ENCODE data around the gene KCNB1.

Gene KCNB1

DNA sequence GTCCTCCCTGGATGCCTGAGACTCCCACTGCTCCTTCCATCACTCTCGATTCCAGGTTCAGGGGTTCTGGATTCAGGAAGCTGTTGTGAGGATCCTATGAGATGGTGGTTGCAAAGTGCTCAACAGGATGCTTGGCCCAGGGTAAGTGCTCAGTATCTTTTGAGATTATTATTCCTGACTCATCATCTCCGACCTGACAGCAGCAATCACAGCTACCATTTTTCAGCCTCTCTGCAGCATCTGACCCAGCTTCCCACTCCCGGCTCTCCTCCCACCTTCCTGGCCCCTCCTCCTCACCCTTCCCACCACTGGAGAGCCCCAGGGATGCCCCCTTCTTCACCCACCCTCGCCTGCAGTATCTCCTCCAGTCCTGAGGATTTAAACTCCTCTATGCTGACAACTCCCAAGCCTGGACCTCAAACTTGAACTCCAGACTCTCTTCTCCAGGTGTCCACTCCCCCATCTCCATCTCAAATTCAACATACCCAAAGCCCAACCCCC, 36.8 kb upstream of the KCNB1 start:
- TF ChIP-seq, protein P1, sequence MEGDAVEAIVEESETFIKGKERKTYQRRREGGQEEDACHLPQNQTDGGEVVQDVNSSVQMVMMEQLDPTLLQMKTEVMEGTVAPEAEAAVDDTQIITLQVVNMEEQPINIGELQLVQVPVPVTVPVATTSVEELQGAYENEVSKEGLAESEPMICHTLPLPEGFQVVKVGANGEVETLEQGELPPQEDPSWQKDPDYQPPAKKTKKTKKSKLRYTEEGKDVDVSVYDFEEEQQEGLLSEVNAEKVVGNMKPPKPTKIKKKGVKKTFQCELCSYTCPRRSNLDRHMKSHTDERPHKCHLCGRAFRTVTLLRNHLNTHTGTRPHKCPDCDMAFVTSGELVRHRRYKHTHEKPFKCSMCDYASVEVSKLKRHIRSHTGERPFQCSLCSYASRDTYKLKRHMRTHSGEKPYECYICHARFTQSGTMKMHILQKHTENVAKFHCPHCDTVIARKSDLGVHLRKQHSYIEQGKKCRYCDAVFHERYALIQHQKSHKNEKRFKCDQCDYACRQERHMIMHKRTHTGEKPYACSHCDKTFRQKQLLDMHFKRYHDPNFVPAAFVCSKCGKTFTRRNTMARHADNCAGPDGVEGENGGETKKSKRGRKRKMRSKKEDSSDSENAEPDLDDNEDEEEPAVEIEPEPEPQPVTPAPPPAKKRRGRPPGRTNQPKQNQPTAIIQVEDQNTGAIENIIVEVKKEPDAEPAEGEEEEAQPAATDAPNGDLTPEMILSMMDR (IDR thresholded peaks at IDR 0.05; ENCODE audit: low read depth, low read length) = no peak
- no peak overlapping the region for H3K4me3 ChIP-seq (ENCODE audit: low read depth, low read length)

DNA sequence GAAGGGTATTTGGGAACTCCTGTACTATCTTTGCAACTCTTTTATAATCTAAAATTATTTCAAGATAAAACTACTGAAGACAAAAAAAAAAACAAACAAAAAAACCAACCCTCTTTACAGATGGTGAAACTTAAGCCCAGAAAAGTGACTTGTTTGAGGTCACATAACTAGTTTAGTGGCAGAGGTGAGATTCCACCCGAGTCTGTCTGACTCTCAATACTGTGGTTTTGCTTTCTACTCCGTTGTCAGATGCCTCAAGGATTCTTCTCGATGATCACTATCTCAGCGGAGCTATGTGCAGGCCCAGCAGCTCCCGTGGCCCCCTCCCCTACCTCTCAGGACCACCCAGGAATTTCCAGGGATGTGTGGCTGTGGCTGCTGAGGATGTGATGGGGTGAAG, 36.1 kb upstream of the KCNB1 start:
- H3K4me3 ChIP-seq (ENCODE audit: low read depth, low read length) = no peak overlapping the region
- TF ChIP-seq, protein P1 (IDR thresholded peaks at IDR 0.05; ENCODE audit: low read depth, low read length) = no peak

DNA sequence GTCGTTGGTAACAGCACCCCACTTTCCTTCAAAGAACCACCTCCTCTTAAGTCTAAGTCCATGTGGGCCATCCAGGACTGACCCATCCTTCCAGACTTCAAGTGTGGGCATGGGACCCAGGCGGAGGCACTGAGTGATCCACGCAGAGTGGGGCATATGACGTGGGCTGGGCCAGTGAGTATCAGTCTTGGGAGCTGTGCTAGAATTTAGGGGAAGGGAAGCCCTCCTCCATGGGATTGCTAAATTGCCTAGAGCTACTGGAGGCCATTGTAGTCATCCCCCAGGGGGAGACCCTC, 35.3 kb upstream of the KCNB1 start:
- no peak overlapping the region for H3K4me3 ChIP-seq (ENCODE audit: low read depth, low read length)
- TF ChIP-seq, protein P1 (IDR thresholded peaks at IDR 0.05; ENCODE audit: low read depth, low read length) = no peak

DNA sequence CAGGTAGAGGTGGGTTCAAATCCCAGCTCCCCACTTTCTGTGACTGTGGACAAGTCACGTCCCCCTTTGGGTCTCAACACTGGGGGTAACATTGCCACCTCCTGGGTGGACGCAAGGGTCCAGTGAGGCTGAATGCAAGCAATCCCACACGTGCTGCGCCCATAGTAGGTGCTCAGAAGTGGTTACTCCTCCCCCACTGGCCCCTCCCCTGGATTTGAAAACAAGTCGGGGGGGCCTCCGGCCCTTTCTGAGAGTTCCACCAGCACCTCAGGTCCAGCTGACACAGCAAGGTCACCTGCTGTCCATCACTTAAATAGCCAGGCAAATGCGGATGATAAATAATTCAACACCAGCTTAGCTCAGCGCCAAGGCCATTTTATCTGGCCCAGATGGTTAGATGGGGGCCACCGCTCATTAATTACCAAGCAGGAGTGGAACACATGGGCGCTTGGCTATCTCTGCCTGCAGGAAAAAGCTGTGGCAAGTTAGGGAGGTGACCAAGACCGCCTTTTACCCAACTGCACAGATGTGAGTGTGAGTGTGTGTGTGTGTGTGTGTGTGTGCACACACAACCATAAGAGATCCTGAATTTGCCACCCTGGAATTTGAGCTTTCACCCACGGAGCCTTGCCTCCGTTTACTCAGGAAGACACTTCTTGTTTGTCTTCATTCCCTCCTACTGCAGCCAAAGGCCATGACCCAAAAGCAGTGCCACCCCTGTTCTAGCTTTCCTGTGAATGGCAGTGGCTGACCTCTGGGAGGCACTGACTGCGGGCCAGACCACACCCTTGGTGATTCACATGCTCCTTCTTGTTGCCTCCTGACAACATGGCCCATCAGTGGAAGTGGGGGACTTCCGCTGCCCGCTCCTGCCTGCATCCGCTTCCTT, 34.7 kb upstream of the KCNB1 start:
- H3K4me3 ChIP-seq (ENCODE audit: low read depth, low read length) = no peak overlapping the region
- TF ChIP-seq, protein P1 (IDR thresholded peaks at IDR 0.05; ENCODE audit: low read depth, low read length) = no peak

DNA sequence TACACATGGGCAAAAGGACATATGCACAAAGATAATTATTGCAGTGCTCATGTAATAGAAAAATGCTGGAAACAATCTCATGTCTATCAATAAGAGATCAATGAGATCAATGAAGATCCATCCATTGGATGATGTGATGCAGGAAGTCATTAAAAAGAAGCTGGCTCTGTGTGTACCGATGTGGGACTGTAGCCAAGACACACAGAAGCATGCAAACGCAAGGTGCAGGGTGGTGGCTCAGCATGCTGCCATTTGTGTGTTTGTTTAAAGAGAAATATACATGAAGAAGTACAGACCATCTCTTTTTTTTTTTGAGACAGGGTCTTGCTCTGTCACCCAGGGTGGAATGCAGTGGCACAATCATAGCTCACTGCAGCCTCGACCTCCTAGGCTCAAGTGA, 33.1 kb upstream of the KCNB1 start:
- TF ChIP-seq, protein P1 (IDR thresholded peaks at IDR 0.05; ENCODE audit: low read depth, low read length) = no peak

DNA sequence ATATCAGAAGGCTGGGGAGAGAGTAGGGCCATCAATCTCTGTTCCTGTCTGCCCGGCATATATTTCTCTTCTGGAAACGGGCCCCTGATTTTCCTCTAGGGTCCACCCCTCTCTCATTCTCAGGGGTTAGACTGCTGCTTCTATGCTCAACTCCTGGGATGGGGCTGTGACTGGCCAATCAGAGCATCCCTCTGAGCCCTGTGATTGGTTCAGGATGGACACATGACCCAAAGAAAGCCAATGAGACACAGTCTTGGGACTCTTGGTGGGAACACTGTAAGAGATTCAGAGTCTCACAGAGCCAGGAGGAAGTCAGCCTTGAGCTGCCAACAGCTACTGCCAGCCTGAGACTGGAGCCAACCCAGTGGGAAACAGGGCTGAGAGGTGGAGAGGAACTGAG, 31.0 kb upstream of the KCNB1 start:
- no peak overlapping the region for H3K4me3 ChIP-seq (ENCODE audit: low read depth, low read length)
- TF ChIP-seq, protein P1 (IDR thresholded peaks at IDR 0.05; ENCODE audit: low read depth, low read length) = no peak

More for the DNA sequence above, 33.1 kb upstream of the KCNB1 start:
- no peak overlapping the region for H3K4me3 ChIP-seq (ENCODE audit: low read depth, low read length)

DNA sequence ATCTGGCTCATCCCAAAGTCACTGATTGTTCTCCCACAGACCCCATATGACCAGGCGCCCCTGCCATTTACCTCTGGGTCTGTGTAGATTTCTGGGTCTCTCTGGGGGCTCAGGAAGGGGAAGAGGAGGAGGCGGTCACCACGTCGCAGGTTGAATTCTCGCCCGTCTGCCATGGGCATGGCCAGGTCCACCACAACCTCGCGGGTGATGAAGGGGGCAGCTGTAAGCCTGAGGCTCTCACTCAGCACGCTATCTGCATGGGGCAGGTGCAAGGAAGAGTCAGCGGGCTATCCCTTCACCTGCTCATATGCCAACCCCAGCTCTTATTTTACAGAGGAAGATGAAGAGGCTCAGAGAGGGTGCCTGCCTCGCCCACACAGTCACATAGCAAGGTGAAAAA, 30.5 kb upstream of the KCNB1 start:
- TF ChIP-seq, protein P1 (IDR thresholded peaks at IDR 0.05; ENCODE audit: low read depth, low read length) = no peak
- no peak overlapping the region for H3K4me3 ChIP-seq (ENCODE audit: low read depth, low read length)
